Measurements from ENCODE around the gene SPATA21.

Gene SPATA21

DNA sequence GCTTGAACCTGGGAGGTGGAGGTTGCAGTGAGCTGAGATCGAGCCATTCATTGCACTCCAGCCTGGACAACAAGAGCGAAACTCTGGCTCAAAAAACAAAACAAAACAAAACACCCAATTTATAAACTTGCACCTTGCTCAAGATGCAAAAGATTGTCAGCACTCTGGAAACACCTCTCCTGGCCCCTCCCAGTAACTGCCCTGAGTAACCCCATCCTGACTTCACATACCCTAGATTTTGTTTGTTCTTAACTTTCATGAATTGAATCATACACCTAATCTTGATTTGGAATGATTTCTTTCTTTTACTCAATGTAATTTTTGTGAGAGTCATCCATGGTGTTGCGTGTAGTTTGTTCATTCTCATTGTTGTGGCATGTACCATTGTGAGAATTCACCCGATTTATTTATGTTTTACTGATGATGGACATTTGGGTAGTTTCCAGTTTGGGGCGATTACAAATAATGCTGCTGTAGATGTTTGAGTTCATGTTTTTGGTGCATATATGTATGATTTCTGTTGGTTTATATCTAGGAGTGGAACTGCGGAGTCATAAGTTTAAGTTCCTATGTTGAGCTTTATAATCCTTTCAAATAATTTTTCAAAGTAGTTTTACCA lies 13.7 kb upstream of the SPATA21 start:
- no peak for DNase-seq

DNA sequence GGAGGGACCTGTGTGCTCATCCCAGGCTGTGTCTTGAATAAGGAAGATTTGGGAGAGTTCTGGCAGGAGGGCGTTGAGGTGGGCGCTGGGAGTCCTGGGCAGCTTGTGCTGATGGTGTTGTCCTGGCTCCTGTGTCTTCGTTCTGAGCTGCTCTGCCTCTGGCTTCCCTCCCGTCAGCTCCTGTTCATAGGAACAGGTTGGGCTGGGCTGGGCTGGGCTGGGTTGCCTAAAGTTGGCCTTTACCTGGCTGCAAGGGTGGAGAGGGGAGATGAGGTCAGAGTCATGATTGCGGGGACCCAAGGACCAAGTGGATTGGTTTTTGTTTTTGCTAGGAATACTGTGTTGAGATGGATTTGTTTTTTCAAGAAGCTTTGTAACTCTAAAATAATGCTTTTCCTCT lies 12.4 kb upstream of the SPATA21 start:
- DNase-seq = no peak

DNA sequence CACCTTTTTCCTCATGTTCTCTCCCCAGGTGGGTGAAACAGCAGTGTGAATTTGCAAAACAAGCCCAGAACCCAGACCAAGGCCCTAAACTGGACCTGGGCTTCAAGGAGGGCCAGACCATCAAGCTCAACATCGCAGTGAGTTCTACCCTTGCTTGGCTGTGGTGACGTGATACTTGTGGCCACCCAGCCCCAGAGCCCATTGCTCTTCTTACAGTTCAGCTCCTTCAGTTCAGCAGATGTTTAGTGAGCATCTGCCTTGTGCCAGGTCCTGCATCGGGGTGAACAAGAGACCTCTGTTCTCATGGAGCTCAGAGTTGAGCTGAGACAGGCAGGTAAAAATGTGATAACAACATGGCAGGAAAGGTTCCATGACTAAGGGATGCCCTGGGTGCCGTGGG lies 11.8 kb upstream of the SPATA21 start:
- no peak for DNase-seq

DNA sequence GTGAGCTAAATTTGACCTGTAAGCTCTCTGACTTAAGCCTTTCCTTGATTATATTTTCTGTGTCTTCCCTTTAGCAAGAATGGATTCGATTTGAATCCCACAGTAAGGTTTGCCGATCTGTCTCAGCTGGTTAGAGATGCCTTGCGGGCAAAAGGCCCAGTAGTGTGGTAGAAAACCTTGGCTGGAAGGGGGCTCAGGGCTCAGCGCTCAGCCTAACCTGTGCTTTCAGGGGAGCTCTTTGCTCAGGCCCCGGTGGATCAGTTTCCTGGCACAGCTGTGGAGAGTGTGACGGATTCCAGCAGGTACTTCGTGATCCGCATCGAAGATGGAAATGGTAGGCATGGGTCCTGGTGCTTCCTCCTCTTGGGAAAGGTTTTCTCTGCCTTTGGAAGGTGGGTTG lies 10.4 kb upstream of the SPATA21 start:
- no peak for DNase-seq

DNA sequence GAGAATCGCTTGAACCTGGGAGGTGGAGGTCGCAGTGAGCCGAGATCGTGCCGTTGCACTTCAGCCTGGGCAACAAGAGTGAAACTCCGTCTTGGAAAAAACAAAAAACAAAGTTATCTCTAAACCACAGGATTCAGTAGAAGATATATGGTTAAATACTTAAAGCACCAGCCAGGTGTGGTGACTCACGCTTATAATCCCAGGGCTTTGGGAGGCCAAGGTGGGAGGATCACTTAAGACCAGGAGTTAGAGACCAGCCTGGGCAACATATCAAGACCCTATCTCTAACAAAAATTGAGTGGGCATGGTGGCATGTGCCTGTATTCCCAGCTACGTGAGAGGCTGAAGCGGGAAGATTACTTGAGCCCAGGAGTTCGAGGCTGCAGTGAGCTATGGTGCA lies 8.9 kb upstream of the SPATA21 start:
- no peak for DNase-seq

DNA sequence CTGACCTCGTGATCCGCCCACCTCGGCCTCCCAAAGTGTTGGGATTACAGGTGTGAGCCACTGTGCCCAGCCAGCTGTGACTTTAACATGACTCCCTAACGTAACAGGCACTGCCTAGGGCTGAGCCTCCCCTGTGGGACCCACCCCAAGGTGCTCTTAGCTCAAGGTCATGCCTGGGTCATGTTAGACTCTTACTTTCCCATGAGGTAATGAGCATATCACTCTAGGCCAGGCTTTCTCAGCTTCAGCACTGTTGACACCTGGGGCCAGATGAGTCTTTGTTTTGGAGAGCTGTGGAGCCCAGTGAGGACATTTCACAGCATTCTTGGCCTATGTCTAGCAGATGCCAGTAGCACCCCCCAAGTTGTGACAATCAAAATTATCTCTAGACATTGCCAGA lies 7.8 kb upstream of the SPATA21 start:
- no peak for DNase-seq

DNA sequence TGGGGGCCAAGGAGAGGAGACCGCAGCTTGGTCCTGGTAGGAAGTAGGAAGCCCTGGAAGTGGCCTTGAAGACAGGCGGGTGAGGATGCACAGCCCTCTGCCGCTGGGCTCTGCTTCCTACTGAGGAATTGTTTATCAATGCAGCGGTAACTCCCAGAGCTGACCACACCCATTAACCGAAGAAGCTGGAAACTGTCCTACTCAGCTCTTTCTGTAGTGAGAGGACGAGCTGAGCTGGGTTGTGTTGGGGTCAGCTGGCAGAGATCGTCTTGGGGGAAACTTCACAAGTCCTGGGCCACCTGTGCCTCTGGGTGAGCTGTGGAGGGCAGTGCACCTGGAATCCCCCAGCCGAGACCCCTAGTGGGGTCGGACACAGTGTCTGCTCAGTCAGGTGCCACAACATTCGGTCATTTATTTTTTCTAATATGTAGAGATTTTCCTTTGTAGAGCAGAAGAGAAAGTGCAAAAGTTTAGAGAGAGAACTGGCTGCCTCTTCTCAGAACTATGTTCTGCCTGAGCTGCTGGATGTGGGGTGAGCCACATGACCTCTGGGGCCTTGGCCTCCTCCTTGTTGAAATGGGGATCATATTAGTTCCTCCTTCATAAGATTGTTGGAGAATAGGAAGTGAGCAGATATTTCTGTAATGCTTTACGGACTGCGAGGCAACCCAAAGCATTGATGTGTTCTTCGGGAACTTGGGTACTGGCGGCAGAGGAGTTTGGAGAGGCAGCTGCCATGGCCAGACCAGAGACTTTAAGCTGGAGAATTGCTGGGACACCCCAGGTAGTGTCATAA lies 6.9 kb upstream of the SPATA21 start:
- no peak for DNase-seq

DNA sequence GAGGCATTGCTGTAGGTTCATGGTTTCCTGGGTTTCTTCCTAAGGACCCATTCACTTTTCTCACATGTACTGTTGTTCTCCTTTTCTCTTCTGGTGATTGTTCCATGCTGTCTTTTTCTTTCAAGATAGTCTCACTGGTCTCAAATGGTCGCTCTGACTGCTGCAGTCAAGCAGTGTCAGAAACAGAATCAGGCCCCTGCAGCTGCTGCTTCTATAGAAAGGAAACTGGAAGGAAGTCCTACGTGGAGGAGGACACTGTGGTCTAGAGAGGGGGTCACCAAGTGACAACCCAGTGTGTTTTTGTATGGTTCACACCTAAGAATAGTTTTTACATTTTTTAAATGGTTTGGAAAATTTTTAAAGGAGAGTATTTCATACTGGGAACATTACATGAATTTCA lies 5.7 kb upstream of the SPATA21 start:
- no peak for DNase-seq

DNA sequence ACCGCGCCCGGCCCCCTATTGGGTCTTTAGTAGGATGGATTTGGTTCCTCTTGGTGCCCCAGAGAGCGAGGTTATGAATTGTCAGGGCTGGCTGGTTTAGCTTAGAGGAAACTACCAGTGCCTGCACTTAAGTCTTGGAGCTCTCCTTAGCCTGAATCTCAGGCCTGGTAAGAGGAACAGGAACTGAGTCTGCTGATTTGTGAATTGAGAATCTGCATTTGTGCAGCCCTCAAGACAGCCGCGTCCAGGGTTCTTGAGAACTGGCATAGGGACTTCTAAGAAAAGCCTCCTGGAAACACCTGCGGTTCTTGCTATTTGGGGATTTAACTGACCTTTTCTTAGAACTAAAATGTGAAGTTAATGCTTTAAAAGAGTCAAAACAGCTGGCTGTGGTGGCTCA lies 5.0 kb upstream of the SPATA21 start:
- DNase-seq = no peak

DNA sequence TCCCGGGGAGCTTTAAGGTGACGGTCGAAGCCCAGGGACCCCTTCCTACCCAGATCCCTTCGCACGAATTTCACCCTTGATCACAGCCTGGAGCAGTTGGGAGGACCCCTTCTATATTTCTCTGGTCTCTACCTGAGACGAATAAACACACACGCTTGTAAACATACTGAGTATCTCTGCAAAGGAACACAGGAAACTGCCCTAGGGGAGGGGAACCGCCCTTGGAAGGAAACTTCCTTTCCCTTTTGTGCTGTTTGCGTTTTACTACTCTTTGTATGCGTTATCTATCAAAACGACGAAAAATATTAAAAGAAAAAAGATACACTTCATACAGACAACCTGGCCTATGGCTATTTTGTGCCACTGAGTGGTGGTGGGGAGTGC lies 4.0 kb upstream of the SPATA21 start:
- no peak for DNase-seq

DNA sequence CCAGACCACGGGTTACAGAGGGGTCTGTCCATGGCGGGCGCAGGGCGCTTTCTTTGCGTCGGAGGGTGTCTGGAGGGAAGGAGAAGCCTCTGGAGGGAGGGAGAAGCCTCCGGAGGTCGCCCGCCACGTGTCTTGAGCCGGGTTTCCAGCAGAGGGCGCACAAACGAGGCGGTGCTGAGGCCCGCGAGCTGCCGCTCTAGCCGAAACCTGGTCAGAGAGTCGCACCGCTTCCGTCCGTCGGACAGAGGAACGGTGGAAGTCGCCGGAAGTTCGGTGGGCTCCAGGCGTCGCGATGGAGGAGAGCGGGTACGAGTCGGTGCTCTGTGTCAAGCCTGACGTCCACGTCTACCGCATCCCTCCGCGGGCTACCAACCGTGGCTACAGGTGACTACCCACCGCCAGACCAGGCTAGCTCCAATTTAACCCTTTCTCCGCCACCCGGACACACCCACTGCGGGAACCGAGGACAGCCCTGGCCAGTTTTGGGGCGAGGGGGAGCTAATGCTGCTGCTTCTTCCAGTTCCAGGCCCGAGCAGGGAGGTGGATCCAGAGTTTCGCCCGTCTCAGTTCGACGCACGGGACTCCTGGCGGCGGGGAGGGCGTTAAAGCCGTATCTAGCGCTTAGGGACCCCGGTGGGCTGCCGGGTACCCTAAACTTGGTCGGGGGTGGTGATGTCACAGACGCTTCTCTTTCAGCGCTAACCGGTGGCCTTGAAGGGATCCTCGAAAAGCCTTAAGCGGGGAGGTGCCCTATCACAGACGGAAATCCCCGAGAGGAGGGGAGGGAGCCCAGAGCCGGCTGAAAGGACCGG lies 3.5 kb upstream of the SPATA21 start, which contains the start of gene NECAP2:
TSS of gene NECAP2 (plus strand) at position 255 of the 812 bp plus-strand sequence. CDS start at position 293, 38 bp downstream.
- peak; percentile 90 for DNase-seq

DNA sequence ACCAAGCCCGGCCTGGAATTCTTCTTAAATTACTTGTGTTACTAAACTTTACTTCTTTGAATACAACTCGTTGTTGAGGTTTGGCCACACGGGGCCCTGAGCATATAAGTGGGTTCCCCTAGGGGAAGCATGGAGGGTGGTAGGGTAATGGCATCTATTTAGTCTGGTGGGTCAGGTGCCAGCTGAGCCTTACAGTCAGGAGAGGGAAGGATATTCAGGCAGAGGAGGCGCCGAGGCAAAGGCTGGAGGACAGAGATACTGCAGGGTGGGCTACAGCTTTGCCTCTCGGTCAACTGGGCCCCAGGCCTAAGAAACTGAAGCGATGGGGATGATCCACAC lies 2.9 kb upstream of the SPATA21 start:
- DNase-seq = no peak

DNA sequence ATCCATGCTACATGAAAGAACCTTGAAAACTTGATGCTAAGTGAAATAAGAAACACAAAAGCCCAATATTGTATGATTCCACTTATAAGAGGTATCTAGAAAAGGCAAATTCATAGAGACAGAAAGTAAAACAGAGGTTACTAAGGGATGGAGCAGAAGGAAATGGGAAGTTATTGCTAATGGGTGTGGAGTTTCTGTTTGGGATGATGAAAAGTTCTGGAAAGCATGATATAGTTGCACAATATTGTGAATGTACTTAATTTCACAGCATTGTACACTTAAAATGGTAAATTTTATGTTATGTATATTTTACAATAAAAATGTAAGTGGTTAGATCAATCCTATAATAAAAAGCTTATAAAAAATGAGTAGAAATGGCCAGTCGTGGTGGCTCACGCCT lies 1.7 kb upstream of the SPATA21 start:
- DNase-seq = no peak

DNA sequence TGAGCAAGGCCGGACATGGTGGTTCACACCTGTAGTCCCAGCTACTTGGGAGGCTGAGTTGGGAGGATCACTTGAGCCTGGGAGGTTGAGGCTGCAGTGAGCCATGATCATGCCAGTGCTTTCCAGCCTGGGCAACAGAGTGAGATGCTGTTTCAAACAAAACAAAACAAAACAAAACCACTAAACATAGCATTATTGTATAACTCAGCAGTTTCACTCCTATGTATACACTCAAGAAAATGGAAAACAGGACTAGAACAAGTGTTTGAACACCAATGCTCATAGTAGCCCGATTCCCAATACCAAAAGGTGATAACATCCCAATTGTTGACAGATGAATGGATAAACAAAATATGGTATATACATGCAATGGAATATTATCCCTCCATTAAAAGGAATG lies 1.3 kb upstream of the SPATA21 start:
- no peak for DNase-seq

DNA sequence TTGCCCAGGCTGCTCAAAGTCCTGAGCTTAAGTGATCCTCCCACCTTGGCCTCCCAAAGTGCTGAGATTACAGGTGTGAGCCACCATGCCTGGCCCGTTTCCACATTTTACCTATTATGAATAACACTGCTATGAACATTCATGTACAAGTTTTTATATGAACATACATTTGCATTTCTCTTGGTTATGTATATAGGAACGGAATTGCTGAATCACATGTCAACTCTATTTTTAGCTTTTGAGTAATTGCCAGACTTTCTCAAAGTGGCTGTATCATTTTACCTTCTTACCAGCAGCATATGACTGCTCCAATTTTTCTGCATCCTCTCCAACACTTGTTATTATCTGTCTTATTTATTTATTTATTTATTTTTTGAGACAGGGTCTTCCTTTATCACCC lies 2.7 kb downstream of the SPATA21 start:
- no peak for DNase-seq

DNA sequence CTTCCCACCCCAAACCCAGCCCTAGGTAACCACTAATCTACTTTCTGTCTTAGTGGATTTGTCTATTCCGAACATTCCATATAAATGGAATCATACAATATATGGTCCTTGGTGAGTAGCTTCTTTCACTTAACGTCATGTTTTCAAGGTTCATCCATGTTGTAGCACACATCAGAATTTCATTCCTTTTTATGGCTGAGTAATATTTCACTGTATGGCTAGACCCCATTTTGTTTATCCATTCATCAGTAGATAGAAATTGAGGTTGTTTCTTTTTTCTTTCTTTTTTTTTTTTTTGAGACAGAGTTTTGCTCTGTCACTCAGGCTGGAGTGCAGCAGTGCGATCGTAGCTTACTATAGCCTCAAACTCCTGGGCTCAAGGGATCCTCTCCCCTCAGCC lies 3.2 kb downstream of the SPATA21 start:
- DNase-seq = no peak

DNA sequence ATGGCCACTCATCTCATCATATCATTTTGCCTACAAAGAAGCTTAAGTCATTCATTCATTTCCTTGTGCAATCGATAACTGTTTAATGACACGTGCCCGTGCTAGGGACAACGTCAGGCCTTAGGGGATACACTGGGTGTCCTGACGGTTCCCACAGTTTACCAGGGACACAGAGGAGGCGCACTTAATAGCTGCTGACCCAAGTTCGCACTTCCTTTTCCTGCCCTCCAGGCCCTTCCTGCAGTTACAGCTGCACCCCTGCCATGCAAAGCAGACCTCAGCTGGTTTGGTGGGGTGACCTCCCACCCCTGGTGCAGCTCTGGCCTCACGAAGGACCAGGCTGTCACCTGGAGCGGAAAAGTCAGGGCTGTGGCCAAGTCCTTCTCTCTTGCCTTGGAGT lies 4.2 kb downstream of the SPATA21 start:
- DNase-seq = no peak

DNA sequence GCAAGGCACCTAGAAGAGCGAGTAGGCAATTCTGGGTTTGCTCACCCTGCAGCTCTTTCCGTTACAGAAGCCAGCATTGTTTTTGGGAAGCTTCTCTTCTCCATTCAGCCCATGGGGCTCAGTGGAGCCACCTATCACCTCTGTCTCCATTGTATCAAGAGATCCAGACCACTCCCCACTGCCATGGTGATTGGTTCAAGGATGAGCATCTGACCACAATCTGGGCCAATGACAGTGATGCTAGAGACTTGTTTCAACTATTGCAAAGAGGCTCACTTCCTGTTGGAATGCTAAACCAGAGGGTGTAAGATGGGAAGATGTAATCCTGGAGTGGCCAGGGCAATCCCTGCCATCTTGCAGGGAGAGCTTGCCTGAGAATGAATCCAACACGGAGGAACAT lies 6.6 kb downstream of the SPATA21 start:
- DNase-seq = peak in 1 of 2 experiments; percentile 4

DNA sequence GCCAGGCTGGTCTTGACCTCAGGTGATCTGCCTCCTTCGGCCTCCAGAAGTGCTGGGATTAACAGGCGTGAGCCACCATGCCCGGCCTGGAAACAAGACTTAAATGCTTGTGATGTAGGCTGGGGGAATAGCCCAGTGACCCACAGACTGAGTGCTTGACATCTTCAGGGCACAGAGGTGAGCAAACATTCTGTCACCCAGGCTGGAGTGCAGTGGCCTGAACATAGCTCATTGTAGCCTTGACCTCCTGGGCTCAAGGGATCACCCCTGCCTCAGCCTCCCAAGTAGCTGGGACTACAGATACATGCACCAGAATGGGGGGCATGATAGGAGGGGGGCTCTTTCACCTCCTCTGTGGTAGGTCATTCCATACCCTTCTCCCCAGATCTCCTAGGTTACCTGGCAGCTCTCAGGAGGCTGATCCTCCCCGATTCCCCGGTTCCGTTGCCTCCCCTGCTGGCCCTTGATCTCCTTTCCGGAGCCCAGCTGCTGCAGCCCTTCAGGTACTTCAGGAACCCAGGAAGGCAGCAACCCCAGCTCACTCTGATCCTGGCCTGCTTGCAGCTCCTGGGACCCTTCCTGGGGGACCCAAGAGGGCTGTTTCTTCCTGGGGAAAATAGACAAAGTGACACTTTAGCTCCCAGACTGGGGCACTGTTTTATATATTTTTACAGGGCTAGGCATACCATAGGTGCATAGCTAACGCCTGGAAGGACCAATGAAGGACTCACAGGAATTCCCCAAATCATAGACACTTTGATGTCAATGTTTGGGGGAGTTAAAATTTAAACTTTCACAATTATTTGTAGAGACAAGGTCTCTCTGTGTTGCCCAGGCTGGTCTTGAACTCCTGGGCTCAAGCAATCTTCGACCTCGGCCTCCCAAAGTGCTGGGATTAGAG lies 11.8 kb downstream of the SPATA21 start:
- no peak for DNase-seq

DNA sequence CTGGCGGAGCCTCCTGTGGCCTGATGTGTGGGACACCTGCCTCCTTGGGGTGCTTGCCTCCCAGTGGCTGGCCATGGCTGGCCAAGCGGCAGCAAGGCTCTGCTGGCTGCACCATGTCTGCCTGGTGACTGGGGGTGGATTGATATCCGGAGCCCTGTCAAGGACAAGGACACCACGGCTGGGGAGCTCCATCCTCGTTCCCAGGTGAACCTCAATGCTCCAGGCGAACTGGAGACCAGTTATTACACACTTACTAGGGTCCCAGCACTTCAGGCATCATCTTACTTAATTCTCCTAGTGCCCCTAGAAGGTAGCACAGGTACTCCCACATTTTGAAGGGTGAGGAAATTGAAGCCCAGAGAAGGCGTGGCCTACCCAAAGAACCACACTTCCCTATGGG lies 15.2 kb downstream of the SPATA21 start:
- DNase-seq = no peak

DNA sequence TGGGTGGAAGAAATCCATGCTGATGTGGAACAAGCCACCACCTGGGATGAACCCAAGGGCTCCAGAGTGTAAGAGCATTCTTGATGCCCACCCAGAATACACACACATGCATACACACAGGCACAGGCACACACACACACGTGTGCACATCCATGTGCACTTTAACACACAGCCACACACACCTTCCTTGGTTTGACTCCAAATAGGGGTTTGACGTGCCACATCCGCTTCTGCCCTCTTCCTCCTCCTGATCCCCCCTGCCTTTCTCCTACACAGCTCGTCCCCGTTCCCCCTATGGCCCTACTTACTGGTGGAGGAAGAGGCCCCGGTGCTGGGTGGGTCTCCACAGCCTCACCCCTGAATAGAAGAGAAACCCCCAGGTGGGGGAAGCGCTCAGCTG lies 16.0 kb downstream of the SPATA21 start:
- no peak for DNase-seq

DNA sequence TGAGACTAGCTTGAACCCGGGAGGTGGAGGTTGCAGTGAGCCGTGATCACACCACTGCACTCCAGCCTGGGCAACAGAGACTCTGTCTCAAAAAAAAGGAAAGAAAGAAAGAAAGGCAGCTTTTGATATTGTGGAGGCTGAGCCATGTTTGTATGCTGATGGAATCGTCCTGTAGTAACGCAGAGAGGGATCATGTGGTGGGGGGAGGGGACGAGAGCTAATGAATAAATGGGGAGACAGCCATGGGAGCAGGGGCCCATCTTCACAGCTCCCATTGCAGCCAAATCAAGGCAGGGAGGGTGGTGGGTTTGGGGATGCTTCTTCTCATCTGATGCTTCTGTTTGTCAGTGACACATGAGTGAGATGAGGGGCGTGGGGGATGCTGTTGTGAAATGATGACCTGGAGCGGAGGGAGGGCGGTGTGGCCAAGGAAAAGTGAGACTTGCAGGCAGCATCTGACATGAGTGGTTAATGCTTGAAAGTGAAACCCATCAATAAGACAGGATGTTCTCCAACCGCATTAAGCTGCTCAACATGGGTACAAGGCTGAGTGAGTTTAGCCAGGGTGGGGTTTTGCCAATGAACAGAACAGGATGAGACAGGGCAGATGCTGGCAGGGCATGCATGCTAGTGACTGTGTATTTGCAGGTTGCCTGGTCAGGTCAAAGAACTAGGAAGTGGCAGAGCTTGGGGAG lies 16.7 kb downstream of the SPATA21 start:
- no peak for DNase-seq
